ENCODE results near the gene SGK1. TPM values are rescaled to one million over a fixed set of nuclear protein-coding genes. Genes with fewer than 3 reads are reported as not detected.

The SGK1 gene
- total and polyA plus RNA-seq, 12 donors: 86.0 to 685 (median 192) TPM

- DNase-seq: peak in 1 of 7 donors; percentile 28
- TF ChIP-seq CTCF (IDR thresholded peaks at IDR 0.05) (no peak), POLR2A (IDR thresholded peaks at IDR 0.05) (no peak)
- intact Hi-C loops (cut with DNase I): no loop called here
- H3K36me3 ChIP-seq (replicated peaks in 1 of 2): no peaks in the 10 kb centered on the region
- no peaks in the 10 kb centered on the region for H3K9me3 ChIP-seq (replicated peaks in 1 of 3)
- H3K4me3 ChIP-seq: peak overlapping the region in 2 of 4 donors; percentile 52 to 82
- 20 to 31% (median 26%) methylated on average over 8 of the region's 8 CpGs for WGBS, 4 donors
- peak overlapping the region; percentile 67 to 90 (median 83) for H3K27ac ChIP-seq
- peaks cover 0 to 21% of the 10 kb centered on the region in 2 donors for H3K4me1 ChIP-seq (replicated peaks in 1 of 2)
- no peaks in the 10 kb centered on the region for H3K27me3 ChIP-seq
Measured at GRCh38 chr6:134318236-134318973, 493 bp upstream of the SGK1 start.

- Histone ChIP-seq H3K27ac (peak overlapping the region; percentile 67 to 90 (median 83)), H3K36me3 (replicated peaks in 1 of 2) (no peaks in the 10 kb centered on the region), H3K27me3 (no peaks in the 10 kb centered on the region), H3K4me1 (replicated peaks in 1 of 2) (peaks cover 0 to 21% of the 10 kb centered on the region in 2 donors), H3K4me3 (peak overlapping the region in 3 of 4 donors; percentile 39 to 82 (median 52)), H3K9me3 (replicated peaks in 1 of 3) (no peaks in the 10 kb centered on the region)
- DNase-seq: peak in 1 of 7 donors; percentile 27
- TF ChIP-seq CTCF (IDR thresholded peaks at IDR 0.05) (no peak), POLR2A (IDR thresholded peaks at IDR 0.05) (peak in 1 of 2 donors; percentile 24)
- 29 to 47% (median 40%) methylated on average over 6 of the region's 6 CpGs for WGBS, 4 donors
- intact Hi-C loops (cut with DNase I): no loop called here
Measured at GRCh38 chr6:134316733-134317431, 1.0 kb downstream of the SGK1 start.

DNA sequence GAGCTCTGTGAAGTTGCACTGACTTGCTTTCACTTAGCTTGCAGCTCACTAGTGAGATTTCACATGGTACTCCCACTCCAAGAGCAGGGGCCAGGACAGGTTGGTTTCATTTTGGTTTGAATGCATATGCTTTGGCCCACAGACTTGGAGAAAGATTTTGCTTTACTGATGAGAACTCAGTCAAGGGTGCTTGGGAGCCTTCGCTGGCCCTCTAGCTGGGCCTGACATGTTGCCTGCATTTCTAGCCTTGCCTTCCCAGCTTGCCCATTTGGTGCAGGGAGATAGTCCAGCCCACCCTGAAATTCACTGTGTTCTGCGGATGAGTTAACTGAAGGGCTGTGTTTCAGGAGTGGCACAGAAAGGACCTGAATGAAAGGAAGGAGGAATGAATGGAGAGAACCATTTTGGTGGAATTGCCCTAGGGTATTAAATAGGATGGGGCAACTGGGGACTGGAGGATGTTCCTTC, 1.9 kb downstream of the SGK1 start:
- peak in 1 of 7 donors; percentile 18 for DNase-seq
- no peak overlapping the region for H3K4me3 ChIP-seq
- H3K4me1 ChIP-seq (replicated peaks in 1 of 2): peaks cover 0 to 21% of the 10 kb centered on the region in 2 donors
- TF ChIP-seq POLR2A (IDR thresholded peaks at IDR 0.05) (peak in 1 of 2 donors; percentile 28), CTCF (IDR thresholded peaks at IDR 0.05) (no peak)
- 74 to 96% (median 85%) methylated on average over 2 of the region's 2 CpGs for WGBS, 4 donors
- intact Hi-C loops (cut with DNase I): no loop called here
- H3K9me3 ChIP-seq (replicated peaks in 1 of 3): no peaks in the 10 kb centered on the region
- H3K27ac ChIP-seq: peak overlapping the region; percentile 29 to 76 (median 60)
- H3K36me3 ChIP-seq (replicated peaks in 1 of 2): no peaks in the 10 kb centered on the region
- no peaks in the 10 kb centered on the region for H3K27me3 ChIP-seq

GRCh38 chr6:134315189-134315588, 2.7 kb downstream of the SGK1 start:
- peak overlapping the region in 3 of 5 donors; percentile 54 to 76 (median 60) for H3K27ac ChIP-seq
- intact Hi-C loops (cut with DNase I): no loop called here
- 48 to 63% (median 54%) methylated on average over 1 of the region's 1 CpG for WGBS, 4 donors
- no peak for TF ChIP-seq POLR2A (IDR thresholded peaks at IDR 0.05)
- TF ChIP-seq CTCF (IDR thresholded peaks at IDR 0.05): no peak
- no peaks in the 10 kb centered on the region for H3K9me3 ChIP-seq (replicated peaks in 1 of 3)
- H3K27me3 ChIP-seq: no peaks in the 10 kb centered on the region
- no peak overlapping the region for H3K4me3 ChIP-seq
- H3K4me1 ChIP-seq (replicated peaks in 1 of 2): peaks cover 0 to 21% of the 10 kb centered on the region in 2 donors
- H3K36me3 ChIP-seq (replicated peaks in 1 of 2): no peaks in the 10 kb centered on the region
- peak in 1 of 7 donors; percentile 35 for DNase-seq
